Kidney (tissue), 14 donors: Measurements from ENCODE around the gene CD151. TPM values are rescaled to one million over a fixed set of nuclear protein-coding genes. Genes with fewer than 3 reads are reported as not detected.
A peak's percentile ranks its signal among the peaks of the same experiment; 100 is the strongest.

ENCODE experiments used
- DNase-seq, 5 donors: peaks; one replicate each; pipeline ENCODE4 v3.0.0-alpha.2; 2013 to 2020
- FAIRE-seq: peaks from 2 replicates; lab custom pipeline; 2012; peaks lifted over from hg19 to GRCh38; lab: Jason Lieb, UNC
- H3K27ac ChIP-seq, 2 donors: one replicate each; pipeline ENCODE4 v1.7.0; 2013; ENCODE audit warnings: low read depth in 2 of 2, low read length in 2 of 2, inconsistent platforms in 1 of 2
- H3K27me3 ChIP-seq: one replicate; pipeline ENCODE4 v1.7.1; 2013; ENCODE audit warnings: low read length, inconsistent platforms; ENCODE audit not compliant: control insufficient read depth, insufficient read depth
- H3K36me3 ChIP-seq, 3 donors: one replicate each; pipeline versions ENCODE4 v1.7.0 to v1.7.1; 2013; ENCODE audit warnings: low read length in 3 of 3, control low read depth in 1 of 3, inconsistent platforms in 1 of 3; ENCODE audit not compliant: insufficient read depth in 3 of 3, control insufficient read depth in 2 of 3
- H3K4me1 ChIP-seq, 3 donors: one replicate each; pipeline versions ENCODE4 v1.7.0 to v1.7.1; 2013; ENCODE audit warnings: low read length in 3 of 3, inconsistent platforms in 1 of 3, low read depth in 1 of 3; ENCODE audit not compliant: control insufficient read depth in 2 of 3, insufficient read depth in 2 of 3
- H3K4me3 ChIP-seq, 3 donors: one replicate each; pipeline versions ENCODE4 v1.7.0 to v1.8.1; 2013; ENCODE audit warnings: low read length in 3 of 3, control low read depth in 1 of 3, inconsistent platforms in 1 of 3
- H3K9ac ChIP-seq, 3 donors: one replicate each; pipeline versions ENCODE4 v1.7.0 to v1.7.1; 2013; ENCODE audit warnings: low read length in 3 of 3, control low read depth in 1 of 3, inconsistent platforms in 1 of 3
- H3K9me3 ChIP-seq, 3 donors: one replicate each; pipeline versions ENCODE4 v1.7.0 to v1.7.1; 2013; ENCODE audit warnings: low read length in 3 of 3, control low read depth in 1 of 3, inconsistent platforms in 1 of 3; ENCODE audit not compliant: control insufficient read depth in 2 of 3, insufficient read depth in 1 of 3
- intact Hi-C: fragments of 100-400 bp; cut with DNase I; formaldehyde crosslinking; loops from one replicate; pipeline ENCODE4 v1.11.1; 2022
- polyA plus RNA-seq: library from polyadenylated mRNA; stranded (reverse); fragments of 350-450 nt; fragmentation: Illumina TruSeq; extraction: RNeasy Lipid Tissue Mini Kit (QIAGEN cat#74804); gene quantifications from one replicate; pipeline ENCODE4 v1.2.3, GENCODE V29; 2014; ENCODE audit warnings: low read depth, low replicate concordance; ENCODE audit not compliant: insufficient read depth
- total RNA-seq: library from RNA; stranded (reverse); fragmentation: NEBNext Ultra II Directional; extraction: Animal tissue kit (Norgen Biotek cat#: 25700); gene quantifications from one replicate; pipeline ENCODE4 v1.2.1, GENCODE V29; 2021
- TF ChIP-seq, protein P1 (sequence below): IDR thresholded peaks from 3 replicates; pipeline ENCODE4 v1.5.1; 2012; ENCODE audit warnings: mild to moderate bottlenecking, moderate library complexity, borderline replicate concordance; ENCODE audit not compliant: insufficient read depth; ENCODE audit errors: extremely low read depth
- donor health status: control.
- donor health status: control.
- donor health status: control.
- donor health status: control.
- donor health status: control.
- donor health status: DM: yes; HTN: yes; CAD: no.
- donor health status: Normal renal cell carcinoma (clear cell type).

The CD151 gene
- total and polyA plus RNA-seq, 2 donors from 2014 or later: 379 to 476 TPM

DNA sequence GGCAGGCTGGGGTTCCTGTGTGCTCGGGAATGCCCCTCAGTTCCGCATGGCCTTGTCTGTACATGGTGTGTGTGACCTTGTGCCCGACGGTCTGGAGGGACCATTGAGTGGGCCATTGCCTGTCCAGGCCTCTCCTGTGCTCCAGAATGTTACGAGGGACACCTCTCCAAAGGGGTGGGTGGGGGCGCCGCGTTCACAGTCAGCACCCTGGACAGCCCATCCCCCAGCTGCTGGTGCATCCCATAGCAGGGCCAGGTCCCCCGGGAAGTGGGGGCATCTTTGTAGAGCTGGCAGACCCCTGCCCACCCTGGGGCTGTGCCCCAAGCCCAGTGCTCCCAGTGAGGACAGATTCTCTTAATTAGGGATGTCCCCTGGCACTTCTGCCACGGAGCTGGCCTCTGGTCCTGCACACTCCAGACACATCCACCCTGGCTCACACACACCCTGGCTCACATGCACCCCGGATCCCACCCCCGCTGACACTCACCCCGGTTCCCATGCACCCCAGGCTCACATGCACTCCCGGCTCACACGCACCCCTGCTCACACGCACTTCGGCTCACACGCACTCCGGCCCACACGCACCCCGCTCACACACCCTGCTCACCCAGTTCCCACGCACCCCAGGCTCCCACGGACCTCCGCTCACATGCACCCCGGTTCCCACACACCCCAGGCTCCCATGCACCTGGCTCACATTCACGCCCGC, 25.5 kb downstream of the CD151 start:
- DNase-seq: no peak
- TF ChIP-seq, protein P1, sequence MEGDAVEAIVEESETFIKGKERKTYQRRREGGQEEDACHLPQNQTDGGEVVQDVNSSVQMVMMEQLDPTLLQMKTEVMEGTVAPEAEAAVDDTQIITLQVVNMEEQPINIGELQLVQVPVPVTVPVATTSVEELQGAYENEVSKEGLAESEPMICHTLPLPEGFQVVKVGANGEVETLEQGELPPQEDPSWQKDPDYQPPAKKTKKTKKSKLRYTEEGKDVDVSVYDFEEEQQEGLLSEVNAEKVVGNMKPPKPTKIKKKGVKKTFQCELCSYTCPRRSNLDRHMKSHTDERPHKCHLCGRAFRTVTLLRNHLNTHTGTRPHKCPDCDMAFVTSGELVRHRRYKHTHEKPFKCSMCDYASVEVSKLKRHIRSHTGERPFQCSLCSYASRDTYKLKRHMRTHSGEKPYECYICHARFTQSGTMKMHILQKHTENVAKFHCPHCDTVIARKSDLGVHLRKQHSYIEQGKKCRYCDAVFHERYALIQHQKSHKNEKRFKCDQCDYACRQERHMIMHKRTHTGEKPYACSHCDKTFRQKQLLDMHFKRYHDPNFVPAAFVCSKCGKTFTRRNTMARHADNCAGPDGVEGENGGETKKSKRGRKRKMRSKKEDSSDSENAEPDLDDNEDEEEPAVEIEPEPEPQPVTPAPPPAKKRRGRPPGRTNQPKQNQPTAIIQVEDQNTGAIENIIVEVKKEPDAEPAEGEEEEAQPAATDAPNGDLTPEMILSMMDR: no peak
- H3K27me3 ChIP-seq: no peaks in the 10 kb centered on the region
- intact Hi-C loops: loop anchor here (10.0 kb wide), 1 partner anchor 187 kb away; no protein-coding TSS in a partner anchor
- H3K4me1 ChIP-seq: peaks cover 0 to 25% (median 10%) of the 10 kb centered on the region in 3 donors
- no peak overlapping the region for H3K9ac ChIP-seq
- no peak overlapping the region for H3K4me3 ChIP-seq
- H3K36me3 ChIP-seq: no peaks in the 10 kb centered on the region
- FAIRE-seq: no peak
- H3K27ac ChIP-seq: no peak overlapping the region
- no peaks in the 10 kb centered on the region for H3K9me3 ChIP-seq

DNA sequence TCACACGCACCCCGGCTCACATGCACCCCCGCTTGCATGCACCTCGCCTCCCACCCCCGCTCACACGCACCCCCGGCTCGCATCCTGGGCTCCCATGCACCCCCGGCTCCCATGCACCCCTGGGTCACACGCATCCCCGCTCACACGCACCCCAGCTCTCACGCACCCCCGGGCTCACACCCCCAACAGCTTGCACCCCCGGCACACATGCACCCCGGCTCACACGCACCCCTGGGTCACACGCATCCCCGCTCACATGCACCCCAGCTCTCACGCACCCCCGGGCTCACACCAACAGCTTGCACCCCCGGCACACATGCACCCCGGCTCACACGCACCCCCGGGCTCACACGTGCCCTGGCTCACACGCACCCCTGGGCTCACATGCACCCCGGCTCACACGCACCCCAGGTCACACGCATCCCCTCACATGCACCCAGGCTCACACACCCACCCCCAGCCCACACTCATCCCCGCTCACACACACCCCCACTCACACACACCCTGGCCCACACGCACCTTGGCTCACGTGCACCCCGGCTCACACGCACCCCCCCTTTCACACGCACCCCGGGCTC, 26.1 kb downstream of the CD151 start:
- no peaks in the 10 kb centered on the region for H3K36me3 ChIP-seq
- H3K4me1 ChIP-seq: peaks cover 0 to 31% (median 13%) of the 10 kb centered on the region in 3 donors
- H3K27ac ChIP-seq: no peak overlapping the region
- FAIRE-seq (no peak), DNase-seq (peak in 1 of 5 donors; percentile 64)
- H3K9me3 ChIP-seq: no peaks in the 10 kb centered on the region
- TF ChIP-seq, protein P1: no peak
- intact Hi-C loops: loop anchor here (10.0 kb wide), 1 partner anchor 186 kb away; no protein-coding TSS in a partner anchor
- no peak overlapping the region for H3K4me3 ChIP-seq
- no peaks in the 10 kb centered on the region for H3K27me3 ChIP-seq
- H3K9ac ChIP-seq: no peak overlapping the region

DNA sequence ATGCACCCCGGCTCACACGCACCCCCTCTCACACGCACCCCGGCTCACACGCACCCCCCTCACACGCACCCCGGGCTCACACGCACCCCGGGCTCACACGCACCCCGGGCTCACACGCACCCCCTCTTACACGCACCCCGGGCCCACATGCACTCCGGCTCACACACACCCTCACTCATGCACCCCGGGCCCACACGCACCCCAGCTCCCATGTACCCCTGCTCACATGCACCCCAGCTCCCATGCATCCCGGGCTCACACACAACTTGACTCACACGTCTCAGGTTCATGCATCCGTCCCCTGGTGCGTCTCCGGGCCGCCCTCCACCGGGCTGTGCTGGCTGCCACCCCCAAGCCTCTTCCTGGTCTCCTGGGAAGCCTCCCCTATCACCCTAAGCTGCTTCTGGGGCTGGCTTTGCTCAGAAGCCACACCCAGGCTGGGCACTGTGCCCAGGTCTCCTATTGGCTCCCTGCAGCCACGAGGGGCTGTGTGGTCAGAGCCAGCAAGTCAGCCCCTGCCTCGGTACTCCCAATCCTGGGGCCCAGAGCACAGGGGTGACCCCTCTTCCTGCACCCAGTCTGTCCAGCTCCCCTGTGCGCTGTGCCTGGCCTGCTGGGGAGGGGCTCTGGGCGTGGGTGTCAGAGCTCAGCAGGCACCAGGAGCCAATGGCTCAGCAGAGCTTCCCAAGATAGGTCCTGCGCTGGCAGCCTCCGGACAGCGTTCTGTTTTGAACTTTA, 26.8 kb downstream of the CD151 start:
- no peak for FAIRE-seq
- Histone ChIP-seq H3K27ac (no peak overlapping the region), H3K4me3 (no peak overlapping the region), H3K36me3 (no peaks in the 10 kb centered on the region), H3K4me1 (peaks cover 0 to 32% (median 13%) of the 10 kb centered on the region in 3 donors), H3K9ac (no peak overlapping the region), H3K9me3 (no peaks in the 10 kb centered on the region), H3K27me3 (no peaks in the 10 kb centered on the region)
- peak; percentile 59 to 95 (median 75) for DNase-seq
- TF ChIP-seq, protein P1: no peak
- intact Hi-C loops: loop anchor here (10.0 kb wide), 1 partner anchor 185 kb away; no protein-coding TSS in a partner anchor
